ENCODE measurements around the gene EPHA7. TPM values are rescaled to one million over a fixed set of nuclear protein-coding genes. Genes with fewer than 3 reads are reported as not detected.

EPHA7 gene
- total RNA-seq (under 1 TPM in 5 of 6 donors, not detected in 1; 0.08 to 0.16 (median 0.09) TPM), polyA plus RNA-seq (under 1 TPM; 0.07 to 0.15 TPM)

DNA sequence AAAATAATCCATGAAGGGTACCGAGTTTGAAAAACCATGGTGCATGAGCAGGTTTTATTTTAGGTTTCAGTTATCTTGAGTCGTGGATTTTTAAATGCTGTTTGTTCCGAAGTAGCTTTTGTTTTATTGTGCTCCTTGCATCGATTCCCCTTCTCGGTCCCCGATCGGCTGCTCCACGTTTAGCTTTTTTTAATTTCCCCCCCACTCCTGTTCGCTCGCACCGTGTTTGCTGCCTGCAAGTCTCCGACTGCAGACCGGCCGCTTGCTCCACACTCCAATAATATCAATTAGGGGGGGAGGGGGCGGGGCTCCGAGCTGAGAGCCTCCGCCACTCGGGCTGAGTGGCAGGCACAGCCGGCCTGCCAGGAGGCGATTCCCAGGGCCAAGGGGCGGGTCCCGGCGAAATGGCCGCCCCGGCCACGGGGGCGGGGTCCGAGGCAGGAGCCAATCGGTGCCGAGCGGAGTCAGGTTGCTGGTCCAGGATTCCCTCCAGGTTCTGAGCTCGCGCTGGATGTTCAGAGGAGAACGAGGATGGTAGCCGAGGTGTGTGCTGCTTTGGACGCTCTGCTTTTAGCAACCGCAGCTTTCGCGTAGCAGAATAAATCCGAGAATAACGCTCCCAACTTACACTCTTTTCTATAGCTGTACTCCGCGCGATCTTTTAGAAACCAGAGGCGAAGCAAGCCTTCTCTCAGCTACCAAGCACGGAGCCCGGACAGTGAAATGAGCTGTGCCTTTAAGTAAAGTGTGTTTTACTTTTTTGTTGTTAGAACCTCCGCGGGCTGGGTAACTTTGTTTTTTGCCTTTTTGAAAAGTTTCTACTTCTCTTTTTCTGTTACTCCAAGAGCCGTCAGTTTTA is at the start of gene EPHA7:
Gene EPHA7, minus strand, starts transcription at position 256 of the 859 bp plus-strand sequence. Its CDS starts 218 bp downstream, at position 38.
- FAIRE-seq: no peak
- Histone ChIP-seq H3K27ac (no peak within 1 kb of the TSS), H3K9me3 (no peaks in the 10 kb centered on the region), H3K4me1 (peaks cover 0 to 11% (median 4%) of the 10 kb centered on the region in 3 donors), H3K27me3 (peaks cover 4 to 76% (median 12%) of the 10 kb centered on the region in 4 donors), H3K4me3 (peak within 1 kb of the TSS; percentile 15 to 56 (median 25)), H3K36me3 (no peaks in the 10 kb centered on the region)
- WGBS, 2 donors: 1% methylated on average over 47 to 50 of the region's 50 CpGs
- peak; percentile 97 to 100 (median 100) for ATAC-seq
- intact Hi-C loops (cut with DNase I): no loop called here
- DNase-seq: peak; percentile 93 to 96 (median 95)
- no peak for TF ChIP-seq CTCF (IDR thresholded peaks at IDR 0.05)

GRCh38 chr6:93468291-93468690 is 48.9 kb upstream of the EPHA7 start:
- TF ChIP-seq CTCF (IDR thresholded peaks at IDR 0.05): no peak
- H3K4me1 ChIP-seq: no peaks in the 10 kb centered on the region
- no peak for DNase-seq
- no peak for ATAC-seq
- intact Hi-C loops (cut with DNase I): no loop called here
- 16 to 23% methylated on average over 4 of the region's 4 CpGs for WGBS, 2 donors
- no peak for FAIRE-seq
- H3K9me3 ChIP-seq: no peaks in the 10 kb centered on the region
- no peak overlapping the region for H3K27ac ChIP-seq
- H3K36me3 ChIP-seq: no peaks in the 10 kb centered on the region
- no peak overlapping the region for H3K4me3 ChIP-seq
- no peaks in the 10 kb centered on the region for H3K27me3 ChIP-seq

DNA sequence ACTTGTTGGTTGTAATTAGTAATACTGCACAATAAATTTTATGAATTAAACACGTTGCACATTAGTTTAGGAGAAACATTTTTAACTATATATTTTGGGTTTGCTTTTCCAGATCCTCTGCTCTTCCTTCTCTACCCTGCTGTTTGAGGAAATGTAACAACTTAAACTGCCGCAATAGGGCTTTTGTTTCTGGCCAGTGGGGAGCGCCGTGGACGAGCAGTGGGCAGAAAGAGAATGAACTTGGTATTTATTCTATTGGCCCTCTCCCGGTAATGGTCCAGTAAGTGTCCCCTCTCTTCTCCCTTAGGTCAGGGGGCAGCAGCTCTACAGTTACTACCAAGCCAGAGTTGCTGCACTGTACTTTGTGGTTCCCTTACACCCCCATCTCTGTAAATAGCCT is 35.2 kb upstream of the EPHA7 start:
- Histone ChIP-seq H3K27ac (no peak overlapping the region), H3K9me3 (no peaks in the 10 kb centered on the region), H3K27me3 (no peaks in the 10 kb centered on the region), H3K4me1 (peaks cover 0 to 2% (median 2%) of the 10 kb centered on the region in 3 donors), H3K36me3 (no peaks in the 10 kb centered on the region), H3K4me3 (no peak overlapping the region)
- DNase-seq (peak in 1 of 6 donors; percentile 4), FAIRE-seq (no peak), ATAC-seq (no peak)
- no peak for TF ChIP-seq CTCF (IDR thresholded peaks at IDR 0.05)
- intact Hi-C loops (cut with DNase I): no loop called here
- WGBS, 2 donors: 87 to 94% methylated on average over 6 of the region's 6 CpGs

DNA sequence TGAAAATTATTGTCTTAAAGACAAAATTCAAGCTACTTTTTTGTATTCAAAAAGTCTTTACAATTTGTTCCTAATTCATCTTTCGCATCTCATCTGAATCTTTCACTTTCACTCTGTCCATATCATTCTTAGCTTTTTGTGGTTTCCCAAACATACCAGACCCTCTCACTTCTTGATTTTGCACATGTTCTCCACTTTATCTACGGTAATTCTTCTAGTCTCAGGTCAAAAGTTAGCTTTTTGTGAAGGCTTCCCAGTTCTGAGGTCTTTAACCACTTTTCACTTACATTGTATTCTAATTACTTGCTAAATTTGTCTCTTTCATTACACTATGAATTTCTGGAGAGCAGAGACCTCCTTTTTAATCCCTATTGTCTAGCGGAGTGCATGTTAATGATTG is 34.6 kb upstream of the EPHA7 start:
- FAIRE-seq: no peak
- no peak for DNase-seq
- H3K4me1 ChIP-seq: peaks cover 0 to 8% (median 8%) of the 10 kb centered on the region in 3 donors
- H3K9me3 ChIP-seq: no peaks in the 10 kb centered on the region
- no peak overlapping the region for H3K27ac ChIP-seq
- H3K27me3 ChIP-seq: no peaks in the 10 kb centered on the region
- no peak overlapping the region for H3K4me3 ChIP-seq
- TF ChIP-seq CTCF (IDR thresholded peaks at IDR 0.05): no peak
- ATAC-seq: no peak
- 91 to 98% methylated on average over 3 of the region's 3 CpGs for WGBS, 2 donors
- intact Hi-C loops (cut with DNase I): no loop called here
- H3K36me3 ChIP-seq: no peaks in the 10 kb centered on the region

GRCh38 chr6:93447874-93448273 is 28.5 kb upstream of the EPHA7 start:
- FAIRE-seq (no peak), ATAC-seq (peak in 2 of 4 donors; percentile 57 to 68), DNase-seq (no peak)
- no peaks in the 10 kb centered on the region for H3K36me3 ChIP-seq
- H3K4me1 ChIP-seq: peaks cover 0 to 13% (median 8%) of the 10 kb centered on the region in 3 donors
- no peaks in the 10 kb centered on the region for H3K9me3 ChIP-seq
- no peak for TF ChIP-seq CTCF (IDR thresholded peaks at IDR 0.05)
- WGBS, 2 donors: 91 to 92% methylated on average over 3 of the region's 3 CpGs
- no peaks in the 10 kb centered on the region for H3K27me3 ChIP-seq
- intact Hi-C loops (cut with DNase I): no loop called here
- H3K27ac ChIP-seq: no peak overlapping the region
- no peak overlapping the region for H3K4me3 ChIP-seq
